Measurements from ENCODE around the gene TECTA.
"Not testable (repeated sequence)": the region's sequence is repeated elsewhere in the genome, so short reads cannot be mapped to it uniquely, and the experiment has no call there.

TECTA gene

GRCh38 chr11:121226415-121227263 lies 125.6 kb downstream of the TECTA start:
- FAIRE-seq (peak; percentile 11), DNase-seq (ENCODE audit: insufficient read length, low spot score) (no peak)

DNA sequence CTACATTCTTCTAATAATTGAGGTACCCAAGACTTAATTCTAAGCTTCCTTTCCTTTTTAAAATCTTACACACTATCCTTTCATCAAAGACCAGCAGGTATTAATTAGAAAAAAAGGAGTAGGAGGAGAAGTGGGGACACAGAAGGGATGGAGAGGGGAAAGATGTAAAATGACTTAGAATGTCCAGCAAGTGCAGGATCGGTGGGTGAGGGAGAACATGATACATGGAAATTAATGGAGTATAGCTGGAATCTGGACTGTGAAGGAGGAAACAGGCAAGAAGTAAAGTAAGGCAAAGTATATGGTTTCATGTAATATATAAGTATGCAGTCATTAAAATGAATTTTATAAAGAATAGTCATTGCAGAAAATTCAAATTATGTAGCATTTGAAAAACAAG lies 127.8 kb downstream of the TECTA start:
- DNase-seq (ENCODE audit: insufficient read length, low spot score) (no peak), FAIRE-seq (no peak)

- FAIRE-seq (no peak), DNase-seq (ENCODE audit: insufficient read length, low spot score) (no peak)
Observed at GRCh38 chr11:121229495-121230215, 128.6 kb downstream of the TECTA start.

- no peak for FAIRE-seq
- DNase-seq (ENCODE audit: insufficient read length, low spot score) = no peak
Observed at GRCh38 chr11:121231576-121232278, 130.7 kb downstream of the TECTA start.

DNA sequence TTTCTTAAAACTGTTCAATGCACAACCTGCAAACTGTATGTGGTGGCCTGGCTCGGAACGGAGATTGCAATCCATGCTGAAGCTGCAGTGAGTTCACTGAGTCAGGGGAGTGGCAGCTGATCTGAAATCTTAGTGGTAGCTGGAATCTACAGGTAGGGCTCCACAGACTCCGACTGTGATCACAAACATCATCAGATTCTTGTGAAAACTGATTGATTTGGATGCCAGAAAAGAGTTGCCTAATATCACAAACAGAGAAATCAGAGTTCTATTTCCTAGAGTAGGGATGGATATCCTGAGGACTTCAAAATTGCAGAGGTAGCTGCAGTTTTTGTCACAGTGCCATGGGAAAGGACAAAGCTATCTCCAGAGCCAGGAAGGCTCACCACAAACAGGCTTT lies 134.0 kb downstream of the TECTA start:
- peak; percentile 78 for FAIRE-seq
- DNase-seq (ENCODE audit: insufficient read length, low spot score) = no peak

DNA sequence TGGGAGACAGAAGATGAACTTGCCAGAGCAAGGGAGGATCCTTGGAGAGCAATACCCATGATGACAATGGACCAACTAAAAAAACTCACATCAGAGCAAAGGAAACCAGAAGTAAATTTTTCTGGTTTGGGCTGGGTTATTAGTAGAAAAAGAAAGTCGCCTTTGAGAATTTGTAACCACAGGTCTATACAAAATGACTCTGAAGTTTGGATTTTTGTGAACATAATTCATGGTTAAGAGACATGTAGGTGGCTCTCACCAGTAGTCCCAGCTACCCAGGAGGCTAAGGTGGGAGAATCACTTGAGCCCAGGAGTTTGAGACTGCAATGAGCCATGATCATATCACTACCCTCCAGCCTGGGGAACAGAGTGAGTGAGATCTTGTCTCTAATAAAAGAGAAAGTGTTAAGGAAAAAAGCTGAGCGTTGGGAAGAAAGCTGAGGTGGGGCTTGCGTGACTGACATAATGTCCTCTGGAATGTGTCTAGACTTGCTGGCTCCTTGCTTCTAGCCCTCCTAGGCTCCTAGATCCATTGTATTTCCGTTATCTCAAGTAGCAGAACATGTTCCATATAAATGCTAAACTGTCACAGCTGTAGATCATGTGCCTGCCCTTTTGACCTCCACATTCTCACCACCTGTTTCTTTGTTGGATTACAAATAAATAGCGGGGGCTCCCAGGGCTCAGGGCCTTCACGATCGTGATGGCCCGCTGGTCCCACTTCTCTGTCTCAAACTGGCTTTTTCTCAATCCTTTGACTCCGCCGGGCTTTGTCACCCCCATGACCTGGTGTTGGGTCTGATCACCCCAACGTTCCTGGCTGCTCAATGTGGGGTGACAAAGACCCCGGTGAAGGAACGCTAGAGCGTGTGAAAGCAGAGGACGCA lies 135.3 kb downstream of the TECTA start:
- DNase-seq (ENCODE audit: insufficient read length, low spot score) = peak; percentile 22
- no peak for FAIRE-seq

DNA sequence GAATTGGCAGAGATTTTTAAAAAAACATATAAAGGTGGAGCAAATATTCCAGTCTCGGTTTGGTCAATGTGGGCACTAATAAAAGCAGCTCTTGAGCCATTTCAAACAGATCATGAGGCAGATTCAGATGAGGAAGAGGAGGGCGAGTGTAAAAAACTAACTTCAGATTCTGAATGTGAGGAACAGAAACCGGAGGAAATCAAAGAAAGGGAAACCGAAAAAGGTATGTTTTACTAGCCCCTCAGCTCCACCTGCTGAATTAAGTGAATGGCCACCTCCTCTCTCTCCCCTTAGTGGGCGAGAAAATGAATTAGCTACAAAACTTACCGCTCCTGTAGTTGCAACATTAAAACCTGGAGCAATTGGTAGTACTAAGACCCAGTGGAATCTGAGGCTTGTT lies 136.2 kb downstream of the TECTA start:
- DNase-seq (ENCODE audit: insufficient read length, low spot score) (peak; percentile 29), FAIRE-seq (peak; percentile 95)

- FAIRE-seq (peak; percentile 59), DNase-seq (ENCODE audit: insufficient read length, low spot score) (no peak)
Observed at GRCh38 chr11:121237686-121238658, 136.9 kb downstream of the TECTA start.

GRCh38 chr11:121238956-121239355 lies 137.9 kb downstream of the TECTA start:
- FAIRE-seq = peak; percentile 8

GRCh38 chr11:121240001-121240400 lies 139.0 kb downstream of the TECTA start:
- DNase-seq (ENCODE audit: insufficient read length, low spot score); FAIRE-seq: not testable (repeated sequence)

More at GRCh38 chr11:121238956-121239355, 137.9 kb downstream of the TECTA start:
- no peak for DNase-seq (ENCODE audit: insufficient read length, low spot score)

- no peak for DNase-seq (ENCODE audit: insufficient read length, low spot score)
- FAIRE-seq = no peak
Observed at GRCh38 chr11:121240650-121241303, 139.7 kb downstream of the TECTA start.
